ENCODE results near the gene ASIC1.

The ASIC1 gene

DNA sequence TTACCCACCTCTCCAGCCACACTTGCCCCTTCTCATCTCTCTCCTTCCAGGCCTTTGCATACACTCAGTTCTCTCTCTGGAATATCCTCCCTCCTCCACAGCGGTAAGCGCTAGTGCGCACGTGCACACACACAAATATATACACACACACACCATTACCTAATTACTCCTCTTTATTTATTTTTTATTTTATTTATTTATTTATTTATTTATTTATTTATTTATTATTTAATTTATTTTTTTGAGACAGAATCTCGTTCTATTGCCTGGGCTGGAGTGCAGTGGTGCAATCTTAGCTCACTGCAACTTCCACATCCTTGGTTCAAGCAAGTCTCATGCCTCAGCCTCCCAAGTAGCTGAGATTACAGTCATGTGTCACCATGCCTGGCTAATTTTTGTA is 11.7 kb downstream of the ASIC1 start:
- TF ChIP-seq, protein P1, sequence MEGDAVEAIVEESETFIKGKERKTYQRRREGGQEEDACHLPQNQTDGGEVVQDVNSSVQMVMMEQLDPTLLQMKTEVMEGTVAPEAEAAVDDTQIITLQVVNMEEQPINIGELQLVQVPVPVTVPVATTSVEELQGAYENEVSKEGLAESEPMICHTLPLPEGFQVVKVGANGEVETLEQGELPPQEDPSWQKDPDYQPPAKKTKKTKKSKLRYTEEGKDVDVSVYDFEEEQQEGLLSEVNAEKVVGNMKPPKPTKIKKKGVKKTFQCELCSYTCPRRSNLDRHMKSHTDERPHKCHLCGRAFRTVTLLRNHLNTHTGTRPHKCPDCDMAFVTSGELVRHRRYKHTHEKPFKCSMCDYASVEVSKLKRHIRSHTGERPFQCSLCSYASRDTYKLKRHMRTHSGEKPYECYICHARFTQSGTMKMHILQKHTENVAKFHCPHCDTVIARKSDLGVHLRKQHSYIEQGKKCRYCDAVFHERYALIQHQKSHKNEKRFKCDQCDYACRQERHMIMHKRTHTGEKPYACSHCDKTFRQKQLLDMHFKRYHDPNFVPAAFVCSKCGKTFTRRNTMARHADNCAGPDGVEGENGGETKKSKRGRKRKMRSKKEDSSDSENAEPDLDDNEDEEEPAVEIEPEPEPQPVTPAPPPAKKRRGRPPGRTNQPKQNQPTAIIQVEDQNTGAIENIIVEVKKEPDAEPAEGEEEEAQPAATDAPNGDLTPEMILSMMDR (conservative IDR thresholded peaks at IDR 0.05; ENCODE audit: low read length), result no peak
- H3K4me3 ChIP-seq (ENCODE audit: low read length), result no peak overlapping the region
- DNase-seq (ENCODE audit: low read depth), result no peak

DNA sequence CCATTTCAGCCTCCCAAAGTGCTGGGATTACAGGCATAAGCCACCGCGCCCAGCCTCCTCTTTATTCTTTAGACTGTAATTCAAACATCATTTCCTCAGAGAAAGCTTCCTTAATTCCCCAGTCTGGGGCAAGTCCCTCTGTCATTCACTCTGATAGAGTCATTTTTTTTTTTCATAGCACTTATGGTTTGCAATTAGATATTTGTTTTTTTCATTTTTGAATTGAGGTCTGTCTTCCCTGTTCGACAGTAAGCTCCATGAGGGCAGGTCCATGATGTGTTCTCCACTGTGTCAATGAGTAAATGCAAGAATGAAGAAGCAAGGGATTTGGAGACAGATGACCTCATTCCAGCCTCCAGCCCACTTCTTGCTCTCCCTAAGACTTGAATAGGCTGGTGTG is 12.1 kb downstream of the ASIC1 start:
- no peak for DNase-seq (ENCODE audit: low read depth)
- H3K4me3 ChIP-seq (ENCODE audit: low read length), result no peak overlapping the region
- TF ChIP-seq, protein P1 (conservative IDR thresholded peaks at IDR 0.05; ENCODE audit: low read length), result no peak

GRCh38 chr12:50070314-50071060 is 13.1 kb downstream of the ASIC1 start:
- TF ChIP-seq, protein P1 (conservative IDR thresholded peaks at IDR 0.05; ENCODE audit: low read length), result peak; percentile 95
- no peak overlapping the region for H3K4me3 ChIP-seq (ENCODE audit: low read length)
- peak; percentile 82 for DNase-seq (ENCODE audit: low read depth)

DNA sequence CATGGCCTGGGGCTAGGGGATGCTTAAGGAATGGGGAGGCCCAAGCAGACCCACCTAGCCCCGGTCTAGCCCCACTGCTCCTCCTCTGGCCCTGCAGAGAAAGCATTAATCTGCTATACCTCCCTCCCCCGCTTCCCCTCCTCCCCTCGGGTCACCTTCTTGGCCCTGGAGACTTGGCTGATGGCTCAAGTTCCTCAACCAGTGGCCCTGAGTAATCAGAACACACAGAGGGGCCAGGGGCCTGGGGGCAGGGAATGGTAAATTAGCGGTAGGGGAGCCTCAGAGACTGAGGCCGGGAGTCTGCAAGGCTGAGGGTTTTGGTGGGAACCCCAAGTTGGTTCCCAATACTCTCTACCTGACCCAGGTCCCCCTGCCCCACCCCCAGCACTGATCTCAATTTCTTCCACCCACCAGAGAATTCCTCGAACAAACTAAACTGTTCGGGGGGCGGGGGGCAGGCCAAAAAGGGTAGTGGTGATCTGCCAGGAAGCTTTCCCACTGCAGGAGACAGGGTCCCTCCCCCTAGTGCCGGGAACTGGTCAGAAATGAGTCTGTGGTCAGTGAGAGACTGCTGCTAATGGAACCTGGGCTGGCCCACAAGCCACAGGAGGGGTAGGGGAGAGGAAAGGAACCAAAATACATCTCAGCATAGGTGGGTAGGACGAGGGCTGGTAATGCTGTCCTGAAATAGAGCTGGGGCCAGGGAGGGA is 15.0 kb downstream of the ASIC1 start:
- no peak for DNase-seq (ENCODE audit: low read depth)
- TF ChIP-seq, protein P1 (conservative IDR thresholded peaks at IDR 0.05; ENCODE audit: low read length), result no peak

DNA sequence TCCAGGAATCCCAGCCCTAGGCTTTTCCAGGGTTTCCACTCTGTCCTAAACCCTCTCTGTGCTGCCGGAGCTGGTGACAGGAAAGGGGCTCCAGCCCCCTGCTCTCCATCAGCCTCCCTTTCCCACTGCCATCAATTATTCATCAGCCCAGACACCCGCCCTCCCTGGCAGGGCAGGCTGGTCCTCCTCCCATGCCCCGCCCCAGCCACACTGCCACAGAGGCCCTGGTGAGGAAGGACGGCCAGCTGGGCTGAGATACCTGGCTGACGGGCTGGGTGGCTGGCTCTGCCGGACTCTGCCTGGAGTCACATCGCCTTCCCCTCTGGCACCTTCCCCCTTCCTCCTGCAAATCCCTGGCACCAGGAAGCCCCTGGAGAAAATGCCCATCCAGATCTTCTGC is 15.8 kb downstream of the ASIC1 start:
- TF ChIP-seq, protein P1 (conservative IDR thresholded peaks at IDR 0.05; ENCODE audit: low read length), result no peak
- no peak overlapping the region for H3K4me3 ChIP-seq (ENCODE audit: low read length)
- no peak for DNase-seq (ENCODE audit: low read depth)

More for the DNA sequence above, 15.0 kb downstream of the ASIC1 start:
- no peak overlapping the region for H3K4me3 ChIP-seq (ENCODE audit: low read length)

GRCh38 chr12:50073712-50074111 is 16.3 kb downstream of the ASIC1 start:
- DNase-seq (ENCODE audit: low read depth), result no peak
- H3K4me3 ChIP-seq (ENCODE audit: low read length), result no peak overlapping the region
- TF ChIP-seq, protein P1 (conservative IDR thresholded peaks at IDR 0.05; ENCODE audit: low read length), result no peak
